Measurements from ENCODE around the gene CDYL2.

GRCh38 chr16:80681436-80681835 lies 123.0 kb downstream of the CDYL2 start:
- TF ChIP-seq CTCF (IDR thresholded peaks at IDR 0.05; ENCODE audit: poor library complexity, severe bottlenecking) (no peak), POLR2AphosphoS5 (IDR thresholded peaks at IDR 0.05) (no peak), EP300 (conservative IDR thresholded peaks at IDR 0.05; ENCODE audit: poor library complexity, severe bottlenecking) (no peak), REST (IDR thresholded peaks at IDR 0.05; ENCODE audit: borderline replicate concordance) (no peak), MXI1 (conservative IDR thresholded peaks at IDR 0.05; ENCODE audit: poor library complexity, severe bottlenecking) (no peak), EZH2 (IDR thresholded peaks at IDR 0.05; ENCODE audit: borderline replicate concordance, insufficient read depth, low read length, poor library complexity, severe bottlenecking) (no peak), SMC3 (conservative IDR thresholded peaks at IDR 0.05; ENCODE audit: poor library complexity) (no peak), TAF1 (IDR thresholded peaks at IDR 0.05; ENCODE audit: low read depth) (no peak), RAD21 (conservative IDR thresholded peaks at IDR 0.05) (no peak)
